Right lobe of liver (tissue), 6 donors: ENCODE results near the gene UROS. TPM values are rescaled to one million over a fixed set of nuclear protein-coding genes. Genes with fewer than 3 reads are reported as not detected.

Experiments used
- ATAC-seq, 4 donors: fragments of 200-7000 bp; cut with Tn5 transposase; one replicate each; pipeline ENCODE4 v1.9.1; 2020; ENCODE audit warnings: mild to moderate bottlenecking in 4 of 4, moderate library complexity in 4 of 4
- DNase-seq, 3 donors: peaks; one replicate each; pipeline ENCODE4 v3.0.0-alpha.2; 2020
- H3K27ac ChIP-seq, 3 donors: fragments of 200-600 bp; one replicate each; pipeline ENCODE4 v1.8.0; 2022
- H3K27me3 ChIP-seq, 2 donors: fragments of 200-600 bp; one replicate each; pipeline ENCODE4 v1.8.0; 2022
- H3K36me3 ChIP-seq, 4 donors: fragments of 200-600 bp; sonication (generic) in 1 of 4; one replicate each; pipeline versions ENCODE4 v1.5.1 to v1.8.0; 2017 to 2022; ENCODE audit warnings: control low read depth in 1 of 4
- H3K4me1 ChIP-seq, 4 donors: fragments of 200-600 bp; sonication (generic) in 1 of 4; one replicate each; pipeline versions ENCODE4 v1.5.1 to v1.8.0; 2017 to 2022; ENCODE audit warnings: control low read depth in 1 of 4
- H3K4me3 ChIP-seq, 3 donors: fragments of 200-600 bp; one replicate each; pipeline ENCODE4 v1.8.0; 2022
- H3K9me3 ChIP-seq, 4 donors: fragments of 200-600 bp; sonication (generic) in 1 of 4; one replicate each; pipeline versions ENCODE4 v1.5.1 to v1.8.0; 2017 to 2022; ENCODE audit warnings: control low read depth in 1 of 4
- POLR2A ChIP-seq: fragments of 450-650 bp; IDR thresholded peaks from one replicate; pipeline ENCODE4 v1.6.1; 2017; ENCODE audit warnings: antibody characterized with exemption, mild to moderate bottlenecking
- WGBS: methylation state at CpG from one replicate; pipeline ENCODE4 v1.1.6; 2018; ENCODE audit warnings: low coverage, low lambda C conversion rate; ENCODE audit not compliant: insufficient coverage; ENCODE audit errors: missing lambda C conversion rate; 5-methylcytosine and 5-hydroxymethylcytosine counted together
- intact Hi-C, 2 donors: fragments of 100-400 bp; cut with DNase I; formaldehyde crosslinking; loops; one replicate each; pipeline versions ENCODE4 v1.11.2 to v1.14.1; 2022
- total RNA-seq, 6 experiments: library from RNA; depleted of rRNA in 2 of 6; stranded (reverse); fragments of >200 nt in 2 of 6; fragmentation: NEBNext Ultra II Directional in 3 of 6; extraction: Animal tissue kit (Norgen Biotek cat#: 25700) in 3 of 6; gene quantifications; one replicate each; pipeline versions ENCODE4 v1.1.0 to v1.2.4, GENCODE V29; 2016 to 2023
- TF ChIP-seq, protein P1 (sequence below), 4 donors: fragments of 200-600 bp in 3 of 4; fragments of 450-650 bp in 1 of 4; IDR thresholded peaks; one replicate each; pipeline versions ENCODE4 v1.5.1 to v1.8.0; 2016 to 2022; ENCODE audit warnings: antibody characterized with exemption in 4 of 4, mild to moderate bottlenecking in 2 of 4
- donor health status: DM: no; HTN: yes; CAD: no.
- donor health status: DM: no; HTN: no; CAD: no.
- donor health status: DM: no; HTN: no; CAD: no.
- donor health status: DM: no; HTN: yes; CAD: no.
- donor health status: DM: no; HTN: yes; CAD: no.

Gene UROS
- total RNA-seq, 6 experiments from 2014 or later: 23.5 to 52.5 (median 28.3) TPM

DNA sequence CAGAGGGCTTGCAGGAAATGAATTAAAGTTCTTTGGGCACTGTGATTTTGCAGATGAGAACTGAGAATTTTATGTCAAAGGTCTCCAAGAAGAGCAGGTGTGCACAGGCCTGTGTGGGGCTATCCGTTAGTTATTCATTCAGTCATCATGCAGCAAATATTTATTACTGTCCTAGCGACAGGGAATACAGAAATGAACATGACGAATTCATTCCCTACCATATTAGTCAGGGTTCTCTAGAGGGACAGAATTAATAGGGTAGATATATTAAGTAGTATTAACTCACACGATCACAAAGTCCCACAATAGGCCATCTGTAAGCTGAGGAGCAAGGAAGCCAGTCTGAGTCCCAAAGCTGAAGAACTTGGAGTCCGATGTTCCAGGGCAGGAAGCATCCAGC lies 44.5 kb downstream of the UROS start:
- ATAC-seq: no peak
- H3K9me3 ChIP-seq: no peaks in the 10 kb centered on the region

DNA sequence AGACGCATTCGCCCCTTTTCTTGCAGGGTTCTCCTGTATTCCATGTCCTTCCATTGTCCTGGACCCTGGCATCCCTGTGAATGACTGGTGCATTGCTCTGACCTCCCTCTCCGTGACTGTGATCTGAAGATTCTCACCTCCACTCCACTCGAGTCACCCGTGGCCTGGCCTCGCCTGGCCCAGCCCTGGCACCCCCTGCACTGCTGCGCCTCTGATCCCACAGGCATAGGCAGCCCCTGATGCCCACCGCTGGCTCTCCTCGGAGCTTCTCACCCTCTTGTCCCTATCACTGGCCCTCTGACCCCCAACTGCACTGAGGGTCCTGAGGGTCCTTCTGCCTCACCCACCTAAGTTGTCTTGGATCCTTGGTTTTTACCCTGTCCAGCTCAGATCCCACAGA lies 45.3 kb downstream of the UROS start:
- H3K27me3 ChIP-seq: no peaks in the 10 kb centered on the region
- H3K4me3 ChIP-seq: no peak overlapping the region
- H3K36me3 ChIP-seq: no peaks in the 10 kb centered on the region
- no peak for TF ChIP-seq POLR2A
- TF ChIP-seq, protein P1, sequence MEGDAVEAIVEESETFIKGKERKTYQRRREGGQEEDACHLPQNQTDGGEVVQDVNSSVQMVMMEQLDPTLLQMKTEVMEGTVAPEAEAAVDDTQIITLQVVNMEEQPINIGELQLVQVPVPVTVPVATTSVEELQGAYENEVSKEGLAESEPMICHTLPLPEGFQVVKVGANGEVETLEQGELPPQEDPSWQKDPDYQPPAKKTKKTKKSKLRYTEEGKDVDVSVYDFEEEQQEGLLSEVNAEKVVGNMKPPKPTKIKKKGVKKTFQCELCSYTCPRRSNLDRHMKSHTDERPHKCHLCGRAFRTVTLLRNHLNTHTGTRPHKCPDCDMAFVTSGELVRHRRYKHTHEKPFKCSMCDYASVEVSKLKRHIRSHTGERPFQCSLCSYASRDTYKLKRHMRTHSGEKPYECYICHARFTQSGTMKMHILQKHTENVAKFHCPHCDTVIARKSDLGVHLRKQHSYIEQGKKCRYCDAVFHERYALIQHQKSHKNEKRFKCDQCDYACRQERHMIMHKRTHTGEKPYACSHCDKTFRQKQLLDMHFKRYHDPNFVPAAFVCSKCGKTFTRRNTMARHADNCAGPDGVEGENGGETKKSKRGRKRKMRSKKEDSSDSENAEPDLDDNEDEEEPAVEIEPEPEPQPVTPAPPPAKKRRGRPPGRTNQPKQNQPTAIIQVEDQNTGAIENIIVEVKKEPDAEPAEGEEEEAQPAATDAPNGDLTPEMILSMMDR (IDR thresholded peaks at IDR 0.05): no peak
- 84% methylated on average over 3 of the region's 9 CpGs for whole genome bisulfite sequencing
- peaks cover 0 to 7% (median 0%) of the 10 kb centered on the region in 4 donors for H3K4me1 ChIP-seq
- intact Hi-C loops: no loop called here
- ATAC-seq (no peak), DNase-seq (no peak)
- H3K9me3 ChIP-seq: no peaks in the 10 kb centered on the region
- H3K27ac ChIP-seq: no peak overlapping the region

More for the DNA sequence above, 44.5 kb downstream of the UROS start:
- 69% methylated on average over 5 of the region's 5 CpGs for WGBS
- no peak for DNase-seq
- Histone ChIP-seq H3K36me3 (no peaks in the 10 kb centered on the region), H3K4me3 (no peak overlapping the region), H3K27me3 (no peaks in the 10 kb centered on the region), H3K4me1 (peaks cover 0 to 7% (median 0%) of the 10 kb centered on the region in 4 donors), H3K27ac (no peak overlapping the region)
- TF ChIP-seq POLR2A: no peak
- TF ChIP-seq, protein P1 (IDR thresholded peaks at IDR 0.05): no peak
- intact Hi-C loops: no loop called here

DNA sequence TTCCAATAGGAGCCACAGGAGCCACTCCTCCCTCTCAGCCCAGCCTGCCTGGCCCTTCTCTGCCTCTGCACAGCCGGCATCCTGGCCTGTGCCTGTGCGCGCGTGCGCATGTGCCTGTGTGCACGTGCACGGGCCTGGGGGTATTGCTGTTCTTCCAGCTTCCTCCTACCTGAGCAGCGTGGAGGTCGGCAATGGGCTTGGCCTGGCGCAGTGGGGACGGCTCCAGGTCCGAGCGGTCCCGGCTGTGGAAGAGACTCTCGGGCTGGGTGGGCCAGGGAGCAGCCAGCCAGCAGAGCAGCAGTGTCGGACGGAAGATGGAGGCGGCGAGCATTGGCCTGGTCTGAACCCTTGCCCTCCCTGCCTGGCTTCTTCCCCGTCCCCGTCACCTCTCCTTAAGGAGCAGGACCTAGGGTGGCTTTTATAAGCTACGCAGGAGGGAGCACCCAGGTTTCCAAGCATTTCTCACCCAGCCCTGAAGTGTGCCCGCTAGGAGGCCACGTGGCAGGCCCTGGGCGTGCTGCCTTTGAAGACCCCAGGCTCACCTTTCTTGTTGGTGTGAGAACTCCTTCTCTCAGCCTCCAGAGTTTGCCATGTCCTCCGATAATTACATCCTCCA lies 47.5 kb downstream of the UROS start, which contains the start of gene MMP21:
MMP21 (minus strand) TSS at position 331 of the 616 bp plus-strand sequence; CDS start at position 331, 0 bp downstream.
- H3K27me3 ChIP-seq: no peaks in the 10 kb centered on the region
- H3K36me3 ChIP-seq: no peaks in the 10 kb centered on the region
- no peak within 1 kb of the TSS for H3K4me3 ChIP-seq
- TF ChIP-seq POLR2A: no peak
- TF ChIP-seq, protein P1 (IDR thresholded peaks at IDR 0.05): no peak
- intact Hi-C loops: no loop called here
- ATAC-seq: no peak
- no peak for DNase-seq
- no peak within 1 kb of the TSS for H3K27ac ChIP-seq
- no peaks in the 10 kb centered on the region for H3K9me3 ChIP-seq
- WGBS: 93% methylated on average over 3 of the region's 26 CpGs
- H3K4me1 ChIP-seq: peaks cover 0 to 7% (median 0%) of the 10 kb centered on the region in 4 donors

DNA sequence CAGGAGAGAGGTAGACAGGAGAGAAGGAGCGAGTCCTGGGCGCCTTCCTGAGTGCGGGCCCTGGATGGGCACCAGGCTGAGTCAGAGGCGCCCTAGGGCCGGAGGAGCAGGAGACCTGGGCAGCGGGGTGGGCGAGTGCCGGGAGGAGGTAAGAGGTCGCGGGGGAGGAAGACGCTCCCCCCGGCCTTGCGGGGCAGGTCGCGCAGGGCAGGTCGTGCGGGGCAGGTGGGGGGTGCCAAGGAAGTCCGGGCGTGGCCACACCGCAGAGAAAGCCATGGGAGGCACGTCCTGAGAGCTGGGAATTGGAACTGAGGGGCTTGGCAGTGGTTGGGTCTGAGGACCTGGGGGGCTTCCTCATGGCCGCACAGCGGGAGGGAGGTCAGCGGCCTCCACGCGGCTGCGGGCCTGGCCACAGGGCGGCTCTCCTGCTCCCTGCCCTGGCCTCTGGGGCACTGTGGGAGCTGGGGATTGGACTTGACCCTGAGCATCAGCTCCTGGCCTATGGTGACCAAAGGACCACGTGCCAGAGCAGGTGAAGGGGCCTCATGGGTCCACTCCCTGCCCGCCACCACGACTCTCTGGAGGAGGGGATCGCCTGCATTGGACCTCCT lies 48.4 kb downstream of the UROS start:
- no peaks in the 10 kb centered on the region for H3K27me3 ChIP-seq
- peaks cover 0 to 5% (median 0%) of the 10 kb centered on the region in 4 donors for H3K4me1 ChIP-seq
- intact Hi-C loops: no loop called here
- DNase-seq: no peak
- no peaks in the 10 kb centered on the region for H3K36me3 ChIP-seq
- H3K27ac ChIP-seq: no peak overlapping the region
- ATAC-seq: peak in 1 of 4 donors; percentile 7
- WGBS: 79% methylated on average over 12 of the region's 32 CpGs
- no peak overlapping the region for H3K4me3 ChIP-seq
- TF ChIP-seq, protein P1 (IDR thresholded peaks at IDR 0.05): no peak
- TF ChIP-seq POLR2A: no peak
- no peaks in the 10 kb centered on the region for H3K9me3 ChIP-seq
